GM10847 (cell line): ENCODE measurements around the gene DGUOK.

Experiments
- POLR2A ChIP-seq: IDR thresholded peaks from 2 replicates; pipeline ENCODE4 v1.6.1; 2011; ENCODE audit not compliant: insufficient read length; ENCODE audit errors: extremely low read depth

The DGUOK gene

GRCh38 chr2:74001781-74002504, 75.3 kb downstream of the DGUOK start:
- TF ChIP-seq POLR2A = no peak

DNA sequence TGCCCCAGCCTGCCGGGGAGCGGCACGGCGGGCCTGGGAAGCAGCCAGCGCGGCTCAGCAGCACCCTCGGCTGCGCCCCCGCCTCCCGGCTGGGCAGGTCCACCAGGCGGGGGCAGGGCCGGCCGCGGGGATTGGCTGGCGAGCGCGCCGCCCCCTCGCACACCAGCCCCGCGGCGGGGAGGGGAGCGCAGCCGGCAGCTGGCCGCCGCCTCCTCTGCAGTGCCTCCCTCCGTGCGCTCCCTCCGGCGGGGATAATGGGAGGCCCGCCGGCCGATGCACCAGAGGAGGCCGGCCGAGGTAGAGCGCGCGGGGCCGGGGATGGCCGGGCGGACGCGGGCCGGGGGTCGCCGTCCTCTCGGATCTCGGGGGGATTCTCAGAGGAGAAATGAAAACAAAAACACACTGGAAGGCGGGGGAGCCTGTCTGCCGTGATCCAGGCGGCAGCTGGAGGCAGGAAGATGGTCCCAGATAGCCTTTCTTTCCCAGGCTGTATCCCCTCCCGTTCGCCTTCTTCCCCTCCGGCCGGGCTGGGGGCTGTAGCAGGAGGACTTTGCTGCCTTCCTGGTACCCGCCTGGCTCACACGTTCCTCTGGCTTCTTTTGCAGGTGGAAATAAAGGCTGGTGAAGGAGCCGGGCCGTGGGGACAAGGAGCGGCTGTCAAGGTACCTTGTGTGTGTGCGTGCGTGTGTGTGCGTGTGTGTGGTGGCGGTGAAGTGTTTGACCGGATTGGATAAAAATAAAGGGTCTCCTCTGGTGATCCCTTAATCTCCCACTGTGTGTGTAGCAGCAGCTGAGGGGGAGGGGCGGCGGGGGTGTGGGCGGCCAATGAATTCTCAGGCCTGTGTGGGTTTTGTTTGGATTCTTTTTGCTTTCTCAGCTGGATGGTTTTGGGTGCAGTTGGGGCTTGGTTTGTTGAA, 76.1 kb downstream of the DGUOK start:
- no peak for TF ChIP-seq POLR2A

DNA sequence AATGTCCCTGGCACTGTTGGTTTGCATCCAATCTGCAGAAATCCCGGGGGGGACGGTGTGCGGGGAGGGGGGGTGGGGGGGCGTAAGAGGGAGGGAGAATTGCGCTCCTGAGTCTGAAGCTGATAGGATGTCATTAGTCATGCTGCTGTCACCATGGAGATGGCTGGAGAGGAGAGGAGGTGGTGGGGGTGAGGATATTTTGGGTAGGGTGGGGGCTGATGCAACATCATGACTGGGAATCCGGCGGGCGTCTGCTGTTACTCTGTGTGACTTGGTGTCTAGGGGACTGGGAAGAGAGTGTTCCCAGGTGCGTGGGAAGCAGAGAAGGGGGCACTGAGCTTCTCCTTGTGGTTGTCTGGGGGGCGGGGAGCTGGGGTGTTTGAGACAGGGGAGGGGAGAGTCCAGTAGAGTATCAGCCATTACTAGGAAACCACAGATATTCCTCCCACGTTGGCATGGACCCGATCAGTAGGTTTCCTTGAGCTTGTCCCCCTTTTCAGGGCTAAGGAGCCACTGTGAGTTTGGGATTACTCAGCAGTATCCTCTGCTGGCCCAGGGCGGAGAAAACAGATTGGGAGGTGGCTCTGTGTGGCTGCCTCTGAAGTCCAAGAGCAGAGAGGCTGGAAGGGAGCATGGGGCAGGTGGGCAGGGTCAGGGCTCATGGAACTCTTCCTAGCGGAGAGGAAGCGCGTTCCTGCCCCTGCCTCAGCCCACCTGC, 77.0 kb downstream of the DGUOK start:
- no peak for TF ChIP-seq POLR2A

- no peak for TF ChIP-seq POLR2A
These were observed 77.8 kb downstream of the DGUOK start for GRCh38 chr2:74004212-74005182.

- TF ChIP-seq POLR2A = no peak
These were observed 79.1 kb downstream of the DGUOK start for GRCh38 chr2:74005786-74006185.

GRCh38 chr2:74006459-74006858, 79.8 kb downstream of the DGUOK start:
- no peak for TF ChIP-seq POLR2A

DNA sequence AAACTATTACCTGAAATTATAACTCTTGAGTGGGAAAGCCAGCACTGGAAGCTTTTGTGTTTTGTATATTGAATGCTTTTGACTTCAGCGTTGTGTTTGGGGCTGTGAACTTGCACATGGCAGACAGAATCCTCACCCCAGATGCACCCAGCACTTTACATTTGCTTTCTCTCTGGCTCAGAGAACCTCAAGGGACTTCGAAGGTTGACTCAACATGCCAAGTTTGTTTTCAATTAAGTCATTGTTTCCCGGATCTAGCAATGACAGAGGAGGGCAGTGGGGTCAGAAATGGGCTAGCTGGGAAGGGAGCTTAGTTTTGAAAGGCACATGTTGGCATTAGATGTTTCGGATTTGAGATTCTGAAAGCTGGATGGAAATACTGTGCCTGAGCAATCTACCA, 80.4 kb downstream of the DGUOK start:
- TF ChIP-seq POLR2A = no peak

DNA sequence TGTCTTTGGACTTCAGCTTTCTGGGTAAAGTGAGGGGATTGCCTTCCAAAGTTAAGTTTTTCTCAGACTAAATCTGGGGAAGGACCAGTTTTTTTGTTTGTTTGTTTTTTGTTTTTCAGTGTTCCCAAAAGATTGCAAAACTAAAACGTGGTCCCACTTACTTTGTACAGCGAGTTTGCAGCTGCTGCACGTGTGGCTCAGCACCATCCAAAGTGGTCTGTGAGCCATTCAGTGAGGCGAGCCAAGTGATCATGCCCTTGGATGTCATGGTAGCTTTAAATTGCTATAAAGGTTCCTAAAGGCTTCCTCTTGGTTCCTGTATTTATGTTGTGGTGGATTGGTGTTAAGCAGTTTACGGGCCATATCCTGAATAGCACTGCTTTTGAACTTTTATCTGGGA, 81.0 kb downstream of the DGUOK start:
- no peak for TF ChIP-seq POLR2A
